Muscle layer of duodenum (tissue), 2 donors: ENCODE measurements around the gene SLC19A1.

ENCODE experiments used
- H3K27ac ChIP-seq: one replicate; pipeline ENCODE4 v1.7.0; 2013; ENCODE audit warnings: mild to moderate bottlenecking, low read length
- H3K27me3 ChIP-seq: one replicate; pipeline ENCODE4 v1.7.0; 2013; ENCODE audit warnings: low read depth, mild to moderate bottlenecking, control low read depth, low read length
- H3K36me3 ChIP-seq, 2 donors: one replicate each; pipeline ENCODE4 v1.7.0; 2013; ENCODE audit warnings: low read length in 2 of 2, control low read depth in 1 of 2, mild to moderate bottlenecking in 1 of 2; ENCODE audit not compliant: insufficient read depth in 2 of 2, control insufficient read depth in 1 of 2
- H3K4me1 ChIP-seq, 2 donors: one replicate each; pipeline ENCODE4 v1.7.0; 2013; ENCODE audit warnings: low read length in 2 of 2, mild to moderate bottlenecking in 2 of 2, control low read depth in 1 of 2, moderate library complexity in 1 of 2; ENCODE audit not compliant: insufficient read depth in 2 of 2, control insufficient read depth in 1 of 2
- H3K4me3 ChIP-seq, 2 donors: one replicate each; pipeline ENCODE4 v1.7.0; 2013; ENCODE audit warnings: low read length in 2 of 2, low read depth in 1 of 2, mild to moderate bottlenecking in 1 of 2
- H3K9me3 ChIP-seq, 2 donors: one replicate each; pipeline ENCODE4 v1.7.0; 2013; ENCODE audit warnings: low read length in 2 of 2, control low read depth in 1 of 2, mild to moderate bottlenecking in 1 of 2; ENCODE audit not compliant: control insufficient read depth in 1 of 2
- donor health status: healthy.

The SLC19A1 gene

GRCh38 chr21:45451091-45451740 is 91.0 kb downstream of the SLC19A1 start:
- no peak overlapping the region for H3K4me3 ChIP-seq
- no peaks in the 10 kb centered on the region for H3K36me3 ChIP-seq
- no peak overlapping the region for H3K27ac ChIP-seq
- H3K9me3 ChIP-seq: peaks cover 0 to 4% of the 10 kb centered on the region in 2 donors
- H3K4me1 ChIP-seq: peaks cover 0 to 19% of the 10 kb centered on the region in 2 donors
- H3K27me3 ChIP-seq: no peaks in the 10 kb centered on the region

GRCh38 chr21:45450423-45451090 is 91.7 kb downstream of the SLC19A1 start:
- H3K36me3 ChIP-seq: no peaks in the 10 kb centered on the region
- peaks cover 0 to 4% of the 10 kb centered on the region in 2 donors for H3K9me3 ChIP-seq
- no peak overlapping the region for H3K4me3 ChIP-seq
- H3K27me3 ChIP-seq: no peaks in the 10 kb centered on the region
- H3K4me1 ChIP-seq: peaks cover 0 to 13% of the 10 kb centered on the region in 2 donors
- no peak overlapping the region for H3K27ac ChIP-seq

DNA sequence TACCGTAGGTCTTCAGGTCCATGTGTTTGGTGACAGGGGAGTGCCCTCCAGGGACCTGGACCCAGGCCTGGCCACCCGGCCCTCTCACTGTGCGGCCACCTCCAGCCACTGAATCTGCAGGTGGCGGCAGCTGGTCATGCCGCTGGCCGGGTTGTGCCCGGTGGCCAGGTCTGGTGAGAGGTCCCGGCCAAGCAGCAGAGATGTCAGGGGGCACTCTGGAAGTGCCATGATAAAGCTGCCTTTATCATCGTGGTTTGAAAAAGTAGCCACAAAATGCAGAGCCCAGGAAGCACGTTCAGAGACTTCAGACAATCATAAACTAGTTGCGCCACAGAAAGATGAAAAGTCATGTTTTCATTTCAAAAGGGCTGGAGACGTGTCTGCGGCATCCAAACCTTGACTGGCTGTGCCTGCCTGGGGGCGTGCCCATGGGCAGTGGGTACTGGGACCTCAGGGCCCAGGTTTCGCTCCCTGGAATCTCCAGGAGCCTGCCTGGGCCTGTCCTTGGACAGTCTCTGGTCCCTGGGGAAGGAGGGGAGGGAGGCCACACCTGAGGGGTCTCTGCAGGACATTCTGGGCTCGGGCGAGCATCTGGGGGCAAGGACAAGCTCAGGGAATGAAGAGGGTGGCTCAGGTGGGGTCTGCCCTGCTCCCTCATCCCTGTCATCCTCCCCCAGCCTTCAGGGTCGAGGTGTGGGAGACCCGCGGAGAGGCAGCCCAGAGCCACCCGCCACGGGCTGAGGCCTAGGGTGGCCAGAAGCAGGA is 92.4 kb downstream of the SLC19A1 start:
- Histone ChIP-seq H3K27me3 (no peaks in the 10 kb centered on the region), H3K27ac (no peak overlapping the region), H3K36me3 (no peaks in the 10 kb centered on the region), H3K9me3 (peaks cover 0 to 4% of the 10 kb centered on the region in 2 donors), H3K4me1 (peaks cover 0 to 6% of the 10 kb centered on the region in 2 donors), H3K4me3 (no peak overlapping the region)

GRCh38 chr21:45448810-45449657 is 93.2 kb downstream of the SLC19A1 start:
- Histone ChIP-seq H3K9me3 (peaks cover 0 to 4% of the 10 kb centered on the region in 2 donors), H3K27me3 (no peaks in the 10 kb centered on the region), H3K4me1 (no peaks in the 10 kb centered on the region), H3K4me3 (no peak overlapping the region), H3K27ac (no peak overlapping the region), H3K36me3 (no peaks in the 10 kb centered on the region)

DNA sequence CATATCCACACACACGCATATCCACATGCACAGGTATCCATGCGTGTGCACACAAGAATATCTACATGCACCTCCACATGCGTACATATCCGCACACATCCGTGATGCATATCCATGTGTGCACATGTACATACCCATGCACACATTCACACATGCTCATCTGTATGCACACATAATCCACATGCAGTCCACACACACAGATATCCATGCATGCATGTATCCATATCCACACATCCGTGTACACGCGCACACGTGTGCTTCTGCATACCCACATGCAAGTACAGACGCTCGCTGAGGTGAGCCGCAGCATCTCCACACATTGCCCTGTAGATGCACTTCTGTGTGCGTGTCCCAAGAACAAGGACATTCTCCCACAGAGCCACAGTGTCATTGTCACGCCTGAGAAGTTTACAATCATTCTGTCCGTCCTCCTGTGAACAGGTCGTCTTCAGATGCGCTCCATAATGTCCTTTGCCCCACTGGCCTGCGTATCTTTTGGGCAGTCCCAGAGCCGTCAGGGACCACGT is 93.9 kb downstream of the SLC19A1 start:
- H3K36me3 ChIP-seq: no peaks in the 10 kb centered on the region
- H3K27ac ChIP-seq: no peak overlapping the region
- no peaks in the 10 kb centered on the region for H3K27me3 ChIP-seq
- no peak overlapping the region for H3K4me3 ChIP-seq
- no peaks in the 10 kb centered on the region for H3K4me1 ChIP-seq
- H3K9me3 ChIP-seq: peaks cover 0 to 4% of the 10 kb centered on the region in 2 donors
